H4 (cell line): ENCODE results near the gene GGT7. TPM values are rescaled to one million over a fixed set of nuclear protein-coding genes. Genes with fewer than 3 reads are reported as not detected.
A peak's percentile ranks its signal among the peaks of the same experiment; 100 is the strongest.
"Not testable (repeated sequence)": the region's sequence is repeated elsewhere in the genome, so short reads cannot be mapped to it uniquely, and the experiment has no call there.

Experiments used
- DNase-seq: peaks from one replicate; pipeline ENCODE4 v3.0.0-alpha.2; 2015; ENCODE audit warnings: low spot score
- total RNA-seq: library from RNA; depleted of rRNA; stranded (reverse); fragments of >200 nt; shearing (Covaris generic); gene quantifications from 2 replicates; pipeline ENCODE4 v1.2.3, GENCODE V29; 2014

GGT7 gene
- total RNA-seq, 1 experiment from 2014 or later, result 0.99 TPM

- DNase-seq, result no peak
Measured at GRCh38 chr20:34883087-34883688, 10.5 kb upstream of the GGT7 start.

DNA sequence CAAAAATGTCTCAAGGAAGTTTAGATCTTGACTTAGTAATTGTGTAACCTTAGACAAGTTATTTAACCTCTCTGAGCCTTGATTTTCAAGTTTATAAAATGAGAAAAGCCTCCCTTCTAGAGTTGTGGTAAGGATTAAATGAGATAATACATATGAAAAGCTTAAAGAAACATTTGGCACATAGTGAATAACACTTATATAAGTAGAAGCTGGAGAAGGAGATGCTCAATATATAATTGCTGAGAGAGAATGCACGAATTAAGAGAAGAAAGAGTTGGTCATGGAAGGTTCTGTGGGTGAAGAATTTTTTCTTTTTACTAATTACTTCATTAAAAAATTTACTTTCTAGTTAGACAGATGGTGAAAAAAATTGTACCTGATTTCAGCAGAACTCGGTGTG, 9.0 kb upstream of the GGT7 start:
- DNase-seq, result no peak

GRCh38 chr20:34880971-34881370, 8.3 kb upstream of the GGT7 start:
- not testable (repeated sequence) for DNase-seq

- DNase-seq, result no peak
Measured at GRCh38 chr20:34880215-34880850, 7.7 kb upstream of the GGT7 start.

GRCh38 chr20:34876406-34877282, 4.0 kb upstream of the GGT7 start, which contains the start of gene ACSS2:
Gene ACSS2, plus strand, starts transcription at chr20:34876612. Its CDS starts 34 bp downstream, at chr20:34876646.
- no peak for DNase-seq

- peak; percentile 95 for DNase-seq
Measured at GRCh38 chr20:34875642-34876405, 3.2 kb upstream of the GGT7 start.

- DNase-seq, result peak; percentile 79
Measured at GRCh38 chr20:34874094-34874654, 1.5 kb upstream of the GGT7 start.

- DNase-seq, result no peak
Measured at GRCh38 chr20:34873583-34874093, 982 bp upstream of the GGT7 start.

DNA sequence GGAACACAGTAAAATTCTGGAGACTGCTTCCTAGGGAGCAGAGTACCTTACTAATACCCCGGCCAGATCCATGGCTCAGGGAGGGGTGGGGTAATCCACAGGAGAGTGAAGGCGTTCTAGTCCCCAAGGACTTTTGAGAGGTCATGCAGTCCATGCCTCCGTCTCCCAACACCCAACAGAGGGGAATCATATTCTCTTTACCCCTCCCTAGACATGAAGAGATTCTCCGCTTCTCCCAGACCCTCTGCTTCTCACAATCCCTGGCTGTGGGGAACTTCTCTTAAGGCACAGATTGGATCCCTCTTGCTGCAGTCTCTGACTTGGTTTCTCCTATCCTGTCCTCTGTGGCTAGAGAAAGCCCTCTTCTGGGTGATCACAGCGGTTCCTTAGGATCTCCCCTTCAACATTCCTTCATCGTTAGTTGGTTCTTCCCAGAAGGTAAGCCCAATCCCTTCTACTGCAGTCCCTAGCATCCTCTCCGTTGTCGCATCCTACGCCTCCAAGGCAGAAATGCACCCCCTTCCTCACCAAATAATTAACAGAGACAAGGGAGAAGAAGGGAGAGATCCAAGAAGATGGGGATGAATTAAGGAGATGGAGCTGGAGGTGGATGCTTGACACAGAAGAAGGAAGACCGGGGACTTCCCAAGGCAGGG, 562 bp downstream of the GGT7 start:
- DNase-seq, result no peak

DNA sequence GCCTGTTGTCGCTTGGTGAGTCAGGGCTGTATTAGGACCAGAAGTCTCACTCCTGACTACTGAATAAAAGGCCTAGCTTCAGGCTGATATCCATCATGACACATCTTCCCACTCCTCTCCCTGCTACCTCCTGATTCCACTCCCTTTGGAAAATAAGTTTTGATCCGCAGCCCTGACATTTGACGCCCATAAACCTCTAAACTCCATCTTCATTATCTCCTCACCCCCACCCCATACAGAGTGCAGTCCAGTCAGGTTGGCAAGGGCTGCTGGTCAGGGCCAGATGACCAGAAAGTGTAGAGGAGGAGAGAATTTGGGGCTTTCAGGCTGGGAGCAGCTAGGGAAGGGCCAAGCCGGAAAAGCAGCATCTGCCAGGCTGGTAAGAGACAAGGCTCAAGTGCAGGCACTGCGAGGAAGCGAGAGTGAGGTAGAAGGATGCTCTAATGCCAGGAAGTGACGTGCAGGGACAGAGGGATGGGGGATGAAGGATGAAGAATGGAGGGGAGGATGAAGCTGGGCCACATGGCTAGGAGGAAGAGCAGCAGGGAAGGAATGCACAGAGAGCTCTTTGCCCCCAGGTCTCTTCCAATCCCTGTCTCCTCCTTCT, 1.2 kb downstream of the GGT7 start:
- no peak for DNase-seq

GRCh38 chr20:34864216-34864615, 8.4 kb downstream of the GGT7 start:
- no peak for DNase-seq

- no peak for DNase-seq
Measured at GRCh38 chr20:34863421-34863965, 9.2 kb downstream of the GGT7 start.

DNA sequence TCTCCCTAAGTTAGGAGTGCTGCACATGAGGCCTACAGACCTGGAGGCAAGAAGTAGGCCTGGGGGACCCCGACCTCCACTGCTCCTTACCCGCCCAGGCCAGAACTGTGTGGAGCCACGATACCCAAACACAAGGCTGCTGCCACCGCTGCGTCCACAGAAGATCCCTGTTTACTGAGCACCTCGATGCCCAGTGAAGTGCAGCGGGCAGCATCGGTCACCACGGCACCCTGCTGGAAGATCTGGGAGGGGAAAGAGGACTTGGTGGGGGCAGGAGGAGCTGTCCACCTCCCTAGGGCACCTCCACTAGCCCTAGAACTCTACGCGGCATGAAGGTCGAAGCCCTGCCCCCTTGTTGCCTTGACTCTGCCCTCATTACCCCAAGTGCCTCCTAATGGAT, 9.9 kb downstream of the GGT7 start:
- DNase-seq, result no peak

GRCh38 chr20:34861386-34862084, 11.1 kb downstream of the GGT7 start:
- no peak for DNase-seq

GRCh38 chr20:34859826-34860545, 12.7 kb downstream of the GGT7 start:
- DNase-seq, result no peak

DNA sequence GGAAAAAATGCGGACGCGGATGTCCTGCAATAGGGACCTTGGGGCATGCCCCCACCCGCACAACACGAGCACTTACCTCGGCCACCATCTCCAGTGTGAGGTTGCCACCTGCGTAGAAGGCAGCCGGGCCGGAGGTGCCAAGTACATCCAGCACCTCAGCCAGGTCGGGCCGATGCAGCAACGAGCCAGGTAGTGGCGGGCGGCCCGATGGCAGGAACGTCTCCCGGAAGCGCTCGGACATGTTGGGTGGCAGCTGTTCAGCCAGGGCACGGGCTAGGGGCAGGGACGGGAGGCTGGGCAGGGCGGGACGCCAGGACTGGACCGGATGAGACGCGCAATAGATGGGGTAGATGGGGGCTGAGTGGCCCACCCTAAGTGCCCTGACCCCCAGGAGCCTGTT, 13.3 kb downstream of the GGT7 start:
- DNase-seq, result no peak

DNA sequence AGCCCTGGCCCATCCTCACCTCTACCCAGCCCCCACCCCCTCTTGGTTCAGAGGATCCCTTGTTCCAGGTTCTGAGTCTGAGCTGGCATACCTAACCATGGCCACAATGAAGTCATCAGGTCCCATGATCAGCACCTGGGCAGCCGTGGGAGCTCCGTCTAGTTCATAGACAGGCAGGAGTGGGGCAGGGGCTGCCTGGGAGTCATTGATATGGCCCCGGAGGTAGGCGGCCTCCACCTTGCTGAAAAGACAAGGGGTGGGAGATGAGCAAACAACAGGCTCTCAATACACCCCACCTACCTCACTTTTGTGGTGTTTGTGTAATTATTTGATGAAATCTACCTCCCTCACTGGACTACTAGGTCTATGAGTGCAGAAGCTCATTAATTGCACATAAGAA, 20.4 kb downstream of the GGT7 start:
- DNase-seq, result no peak

GRCh38 chr20:34850969-34851368, 21.7 kb downstream of the GGT7 start:
- DNase-seq, result no peak

DNA sequence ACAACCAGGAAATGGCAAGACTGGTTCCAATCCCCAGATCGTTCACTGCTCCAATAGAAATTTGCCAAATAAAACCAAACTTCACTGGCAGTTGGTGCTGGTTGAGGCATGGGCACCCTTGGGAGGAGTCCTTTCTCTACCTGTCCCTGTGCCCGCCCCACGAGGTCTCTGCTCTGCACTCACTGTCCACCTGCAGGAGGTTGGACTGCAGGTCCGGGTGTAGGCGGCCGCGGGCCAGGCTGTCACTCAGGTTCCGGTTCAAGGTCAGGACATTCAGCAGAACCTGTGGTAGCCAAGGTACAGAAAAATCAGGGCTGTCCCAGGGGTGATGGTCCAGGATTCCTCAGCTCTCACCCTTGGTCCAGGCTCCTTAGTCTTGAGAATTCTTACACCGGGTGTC, 22.9 kb downstream of the GGT7 start:
- no peak for DNase-seq
